Upper lobe of right lung (tissue), 1 donor: ENCODE measurements around the gene MICU1. TPM values are rescaled to one million over a fixed set of nuclear protein-coding genes. Genes with fewer than 3 reads are reported as not detected.

Source experiments
- ATAC-seq: fragments of 200-7000 bp; cut with Tn5 transposase; one replicate; pipeline ENCODE4 v1.9.1; 2020; ENCODE audit warnings: mild to moderate bottlenecking, moderate library complexity
- DNase-seq: peaks from one replicate; pipeline ENCODE4 v3.0.0-alpha.2; 2020
- H3K27ac ChIP-seq: fragments of 200-600 bp; one replicate; pipeline ENCODE4 v1.8.0; 2022
- H3K27me3 ChIP-seq: fragments of 200-600 bp; one replicate; pipeline ENCODE4 v1.8.0; 2022; ENCODE audit warnings: mild to moderate bottlenecking
- H3K36me3 ChIP-seq: fragments of 200-600 bp; one replicate; pipeline ENCODE4 v1.8.0; 2022
- H3K4me1 ChIP-seq: fragments of 200-600 bp; one replicate; pipeline ENCODE4 v1.8.0; 2022
- H3K4me3 ChIP-seq: fragments of 200-600 bp; one replicate; pipeline ENCODE4 v1.8.0; 2022; ENCODE audit warnings: mild to moderate bottlenecking
- H3K9me3 ChIP-seq: fragments of 200-600 bp; one replicate; pipeline ENCODE4 v1.8.0; 2022
- CTCF ChIP-seq: fragments of 200-600 bp; IDR thresholded peaks from one replicate; pipeline ENCODE4 v1.8.0; 2022; ENCODE audit warnings: antibody characterized with exemption
- intact Hi-C: fragments of 100-400 bp; cut with DNase I; formaldehyde crosslinking; loops from one replicate; pipeline ENCODE4 v1.11.0; 2022
- total RNA-seq: library from RNA; stranded (reverse); fragmentation: NEBNext Ultra II Directional; extraction: Animal tissue kit (Norgen Biotek cat#: 25700); gene quantifications from one replicate; pipeline ENCODE4 v1.2.1, GENCODE V29; 2021
- donor health status: DM: no; HTN: yes; CAD: no; lungs with severe emphysema.

The MICU1 gene
- total RNA-seq, 1 donor from 2014 or later = 52.2 TPM

- no peaks in the 10 kb centered on the region for H3K4me1 ChIP-seq
- ATAC-seq = no peak
- H3K27ac ChIP-seq = no peak overlapping the region
- DNase-seq = no peak
- intact Hi-C loops = no loop called here
- no peaks in the 10 kb centered on the region for H3K27me3 ChIP-seq
- H3K4me3 ChIP-seq = no peak overlapping the region
- no peak for TF ChIP-seq CTCF
- H3K9me3 ChIP-seq = no peaks in the 10 kb centered on the region
- no peaks in the 10 kb centered on the region for H3K36me3 ChIP-seq
Observed at GRCh38 chr10:72524489-72524888, 101.4 kb downstream of the MICU1 start.

GRCh38 chr10:72523932-72524396, 101.9 kb downstream of the MICU1 start:
- H3K4me1 ChIP-seq = no peaks in the 10 kb centered on the region
- H3K27ac ChIP-seq = no peak overlapping the region
- DNase-seq = no peak
- H3K27me3 ChIP-seq = no peaks in the 10 kb centered on the region
- H3K36me3 ChIP-seq = no peaks in the 10 kb centered on the region
- intact Hi-C loops = no loop called here
- TF ChIP-seq CTCF = no peak
- ATAC-seq = no peak
- no peaks in the 10 kb centered on the region for H3K9me3 ChIP-seq
- H3K4me3 ChIP-seq = no peak overlapping the region

- Histone ChIP-seq H3K4me1 (no peaks in the 10 kb centered on the region), H3K36me3 (no peaks in the 10 kb centered on the region), H3K4me3 (no peak overlapping the region), H3K9me3 (no peaks in the 10 kb centered on the region), H3K27me3 (no peaks in the 10 kb centered on the region), H3K27ac (no peak overlapping the region)
- TF ChIP-seq CTCF = no peak
- no peak for ATAC-seq
- DNase-seq = no peak
- intact Hi-C loops = no loop called here
Observed at GRCh38 chr10:72523062-72523461, 102.8 kb downstream of the MICU1 start.

- no peak overlapping the region for H3K4me3 ChIP-seq
- intact Hi-C loops = no loop called here
- TF ChIP-seq CTCF = no peak
- DNase-seq (no peak), ATAC-seq (no peak)
- no peaks in the 10 kb centered on the region for H3K27me3 ChIP-seq
- no peaks in the 10 kb centered on the region for H3K4me1 ChIP-seq
- H3K27ac ChIP-seq = no peak overlapping the region
- H3K9me3 ChIP-seq = no peaks in the 10 kb centered on the region
- no peaks in the 10 kb centered on the region for H3K36me3 ChIP-seq
Observed at GRCh38 chr10:72517244-72517643, 108.6 kb downstream of the MICU1 start.

GRCh38 chr10:72515455-72515854, 110.4 kb downstream of the MICU1 start:
- Histone ChIP-seq H3K27ac (no peak overlapping the region), H3K36me3 (no peaks in the 10 kb centered on the region), H3K9me3 (no peaks in the 10 kb centered on the region), H3K4me1 (no peaks in the 10 kb centered on the region), H3K27me3 (no peaks in the 10 kb centered on the region), H3K4me3 (no peak overlapping the region)
- no peak for ATAC-seq
- intact Hi-C loops = no loop called here
- no peak for DNase-seq
- TF ChIP-seq CTCF = no peak

- Histone ChIP-seq H3K27ac (no peak overlapping the region), H3K4me3 (no peak overlapping the region), H3K9me3 (no peaks in the 10 kb centered on the region), H3K4me1 (no peaks in the 10 kb centered on the region), H3K36me3 (no peaks in the 10 kb centered on the region), H3K27me3 (no peaks in the 10 kb centered on the region)
- intact Hi-C loops = no loop called here
- no peak for ATAC-seq
- DNase-seq = no peak
- TF ChIP-seq CTCF = no peak
Observed at GRCh38 chr10:72513910-72514309, 112.0 kb downstream of the MICU1 start.
